ENCODE measurements around the gene MUC7.

GRCh38 chr4:70504733-70505132 lies 32.7 kb downstream of the MUC7 start:
- TF ChIP-seq CTCF (IDR thresholded peaks at IDR 0.05; ENCODE audit: poor library complexity, severe bottlenecking) (no peak), MXI1 (conservative IDR thresholded peaks at IDR 0.05; ENCODE audit: poor library complexity, severe bottlenecking) (no peak), RAD21 (conservative IDR thresholded peaks at IDR 0.05) (no peak), SMC3 (conservative IDR thresholded peaks at IDR 0.05; ENCODE audit: poor library complexity) (no peak), POLR2AphosphoS5 (IDR thresholded peaks at IDR 0.05) (no peak)
